Astrocyte (in vitro differentiated cells and primary cell): Measurements from ENCODE around the gene TMEM92. TPM values are rescaled to one million over a fixed set of nuclear protein-coding genes. Genes with fewer than 3 reads are reported as not detected.

Experiments used
- DNase-seq: peaks from one replicate; pipeline ENCODE4 v3.0.0-alpha.2; 2010; ENCODE audit warnings: low read depth
- FAIRE-seq: peaks from 2 replicates; lab custom pipeline; 2011; peaks lifted over from hg19 to GRCh38; lab: Jason Lieb, UNC
- H2AFZ ChIP-seq: 2 replicates; pipeline ENCODE4 v1.6.0; 2012; ENCODE audit warnings: low read depth, low read length, inconsistent platforms
- H3K27ac ChIP-seq: 2 replicates; pipeline ENCODE4 v1.5.1; 2011; ENCODE audit warnings: low read depth, low read length, inconsistent platforms
- H3K27me3 ChIP-seq: 2 replicates; pipeline ENCODE4 v1.6.0; 2011; ENCODE audit warnings: low read length, inconsistent platforms; ENCODE audit not compliant: insufficient read depth
- H3K36me3 ChIP-seq: 2 replicates; pipeline ENCODE4 v1.5.1; 2011; ENCODE audit warnings: low read length, inconsistent platforms; ENCODE audit not compliant: insufficient read depth
- H3K4me1 ChIP-seq: 2 replicates; pipeline ENCODE4 v1.5.1; 2011; ENCODE audit warnings: low read length, inconsistent platforms; ENCODE audit not compliant: insufficient read depth
- H3K4me2 ChIP-seq: 2 replicates; pipeline ENCODE4 v1.6.0; 2012; ENCODE audit warnings: low read length, inconsistent platforms
- H3K4me3 ChIP-seq: 2 replicates; pipeline ENCODE4 v1.5.1; 2011; ENCODE audit warnings: low read depth, mild to moderate bottlenecking, low read length, inconsistent platforms; ENCODE audit not compliant: insufficient read depth
- H3K79me2 ChIP-seq: 2 replicates; pipeline ENCODE4 v1.6.0; 2012; ENCODE audit warnings: mild to moderate bottlenecking, low read length, inconsistent platforms; ENCODE audit not compliant: insufficient read depth
- H3K9ac ChIP-seq: 2 replicates; pipeline ENCODE4 v1.6.0; 2012; ENCODE audit warnings: mild to moderate bottlenecking, low read length, inconsistent platforms
- H3K9me3 ChIP-seq: 2 replicates; pipeline ENCODE4 v1.5.1; 2012; ENCODE audit warnings: low read depth, mild to moderate bottlenecking, low read length, inconsistent platforms; ENCODE audit not compliant: insufficient read depth
- H4K20me1 ChIP-seq: 2 replicates; pipeline ENCODE4 v1.6.0; 2012; ENCODE audit warnings: low read length, inconsistent platforms; ENCODE audit not compliant: insufficient read depth
- H3K27ac Mint-ChIP-seq: one replicate; pipeline ENCODE4 v1.8.0; 2021; ENCODE audit warnings: mild to moderate bottlenecking, mixed read lengths; ENCODE audit not compliant: unreplicated experiment
- H3K27me3 Mint-ChIP-seq: one replicate; pipeline ENCODE4 v1.8.0; 2021; ENCODE audit warnings: low read depth, mixed read lengths; ENCODE audit not compliant: unreplicated experiment
- H3K36me3 Mint-ChIP-seq: one replicate; pipeline ENCODE4 v1.8.0; 2021; ENCODE audit warnings: low read depth, mixed read lengths; ENCODE audit not compliant: unreplicated experiment
- H3K4me1 Mint-ChIP-seq: one replicate; pipeline ENCODE4 v1.8.0; 2021; ENCODE audit warnings: low read depth, mixed read lengths; ENCODE audit not compliant: unreplicated experiment
- H3K4me3 Mint-ChIP-seq: one replicate; pipeline ENCODE4 v1.8.0; 2021; ENCODE audit warnings: mild to moderate bottlenecking, moderate library complexity, mixed read lengths; ENCODE audit not compliant: unreplicated experiment
- H3K9me3 Mint-ChIP-seq: one replicate; pipeline ENCODE4 v1.8.0; 2021; ENCODE audit warnings: mild to moderate bottlenecking, mixed read lengths; ENCODE audit not compliant: unreplicated experiment
- EZH2 ChIP-seq: IDR thresholded peaks from 2 replicates; pipeline ENCODE4 v1.6.1; 2012; ENCODE audit warnings: mild to moderate bottlenecking, low read length, inconsistent platforms; ENCODE audit not compliant: insufficient read depth
- total RNA-seq: library from RNA; stranded (reverse); gene quantifications from 2 replicates; pipeline ENCODE4 v1.2.1, GENCODE V29; 2021
- TF ChIP-seq, protein P1 (sequence below): IDR thresholded peaks from 2 replicates; pipeline ENCODE4 v1.5.1; 2011; ENCODE audit warnings: low read depth, mild to moderate bottlenecking, inconsistent platforms, low read length, moderate library complexity; ENCODE audit not compliant: insufficient read depth

Gene TMEM92
- total RNA-seq, 1 donor from 2014 or later = 18.3 TPM

GRCh38 chr17:50290933-50291332, 16.7 kb downstream of the TMEM92 start:
- no peak for DNase-seq
- peak overlapping the region; percentile 82 for H3K9ac ChIP-seq
- H3K79me2 ChIP-seq = peaks cover 20% of the 10 kb centered on the region
- H3K9me3 ChIP-seq = no peaks in the 10 kb centered on the region
- Mint-ChIP-seq H3K27me3 (no peaks in the 10 kb centered on the region), H3K4me3 (peak overlapping the region; percentile 63), H3K27ac (peak overlapping the region; percentile 98), H3K9me3 (no peaks in the 10 kb centered on the region), H3K4me1 (peaks cover 33% of the 10 kb centered on the region), H3K36me3 (peaks cover 4% of the 10 kb centered on the region)
- peaks cover 33% of the 10 kb centered on the region for H3K4me1 ChIP-seq
- no peak for TF ChIP-seq EZH2
- TF ChIP-seq, protein P1, sequence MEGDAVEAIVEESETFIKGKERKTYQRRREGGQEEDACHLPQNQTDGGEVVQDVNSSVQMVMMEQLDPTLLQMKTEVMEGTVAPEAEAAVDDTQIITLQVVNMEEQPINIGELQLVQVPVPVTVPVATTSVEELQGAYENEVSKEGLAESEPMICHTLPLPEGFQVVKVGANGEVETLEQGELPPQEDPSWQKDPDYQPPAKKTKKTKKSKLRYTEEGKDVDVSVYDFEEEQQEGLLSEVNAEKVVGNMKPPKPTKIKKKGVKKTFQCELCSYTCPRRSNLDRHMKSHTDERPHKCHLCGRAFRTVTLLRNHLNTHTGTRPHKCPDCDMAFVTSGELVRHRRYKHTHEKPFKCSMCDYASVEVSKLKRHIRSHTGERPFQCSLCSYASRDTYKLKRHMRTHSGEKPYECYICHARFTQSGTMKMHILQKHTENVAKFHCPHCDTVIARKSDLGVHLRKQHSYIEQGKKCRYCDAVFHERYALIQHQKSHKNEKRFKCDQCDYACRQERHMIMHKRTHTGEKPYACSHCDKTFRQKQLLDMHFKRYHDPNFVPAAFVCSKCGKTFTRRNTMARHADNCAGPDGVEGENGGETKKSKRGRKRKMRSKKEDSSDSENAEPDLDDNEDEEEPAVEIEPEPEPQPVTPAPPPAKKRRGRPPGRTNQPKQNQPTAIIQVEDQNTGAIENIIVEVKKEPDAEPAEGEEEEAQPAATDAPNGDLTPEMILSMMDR = no peak
- H2AFZ ChIP-seq = peak overlapping the region; percentile 60
- no peaks in the 10 kb centered on the region for H4K20me1 ChIP-seq
- H3K27ac ChIP-seq = peak overlapping the region; percentile 93
- peak overlapping the region; percentile 84 for H3K4me2 ChIP-seq
- no peak overlapping the region for H3K4me3 ChIP-seq
- FAIRE-seq = no peak
- no peaks in the 10 kb centered on the region for H3K36me3 ChIP-seq
- no peaks in the 10 kb centered on the region for H3K27me3 ChIP-seq

GRCh38 chr17:50292465-50292864, 18.2 kb downstream of the TMEM92 start:
- Histone ChIP-seq H3K27ac (no peak overlapping the region), H3K4me3 (no peak overlapping the region), H2AFZ (no peak overlapping the region), H3K4me2 (no peak overlapping the region), H3K79me2 (peaks cover 17% of the 10 kb centered on the region), H3K9me3 (no peaks in the 10 kb centered on the region), H3K9ac (no peak overlapping the region), H3K27me3 (no peaks in the 10 kb centered on the region), H3K36me3 (no peaks in the 10 kb centered on the region), H4K20me1 (no peaks in the 10 kb centered on the region), H3K4me1 (peaks cover 33% of the 10 kb centered on the region)
- Mint-ChIP-seq H3K9me3 (no peaks in the 10 kb centered on the region), H3K4me3 (no peak overlapping the region), H3K36me3 (no peaks in the 10 kb centered on the region), H3K4me1 (peaks cover 29% of the 10 kb centered on the region), H3K27ac (no peak overlapping the region), H3K27me3 (no peaks in the 10 kb centered on the region)
- no peak for TF ChIP-seq EZH2
- TF ChIP-seq, protein P1 = no peak
- DNase-seq (no peak), FAIRE-seq (no peak)

GRCh38 chr17:50295021-50295420, 20.8 kb downstream of the TMEM92 start:
- Mint-ChIP-seq H3K36me3 (no peaks in the 10 kb centered on the region), H3K4me3 (no peak overlapping the region), H3K9me3 (no peaks in the 10 kb centered on the region), H3K27me3 (peaks cover 1% of the 10 kb centered on the region), H3K27ac (no peak overlapping the region), H3K4me1 (peaks cover 18% of the 10 kb centered on the region)
- TF ChIP-seq, protein P1 = no peak
- TF ChIP-seq EZH2 = no peak
- H3K79me2 ChIP-seq = no peaks in the 10 kb centered on the region
- H3K27ac ChIP-seq = no peak overlapping the region
- no peak overlapping the region for H3K4me2 ChIP-seq
- FAIRE-seq (no peak), DNase-seq (no peak)
- H4K20me1 ChIP-seq = no peaks in the 10 kb centered on the region
- no peak overlapping the region for H3K4me3 ChIP-seq
- H2AFZ ChIP-seq = no peak overlapping the region
- no peaks in the 10 kb centered on the region for H3K27me3 ChIP-seq
- H3K9me3 ChIP-seq = no peaks in the 10 kb centered on the region
- no peaks in the 10 kb centered on the region for H3K36me3 ChIP-seq
- H3K4me1 ChIP-seq = peaks cover 11% of the 10 kb centered on the region
- no peak overlapping the region for H3K9ac ChIP-seq
